Measurements from ENCODE around the gene RTN4. TPM values are rescaled to one million over a fixed set of nuclear protein-coding genes. Genes with fewer than 3 reads are reported as not detected.

Gene RTN4
- total RNA-seq, 1 donor from 2014 or later = 819 TPM

DNA sequence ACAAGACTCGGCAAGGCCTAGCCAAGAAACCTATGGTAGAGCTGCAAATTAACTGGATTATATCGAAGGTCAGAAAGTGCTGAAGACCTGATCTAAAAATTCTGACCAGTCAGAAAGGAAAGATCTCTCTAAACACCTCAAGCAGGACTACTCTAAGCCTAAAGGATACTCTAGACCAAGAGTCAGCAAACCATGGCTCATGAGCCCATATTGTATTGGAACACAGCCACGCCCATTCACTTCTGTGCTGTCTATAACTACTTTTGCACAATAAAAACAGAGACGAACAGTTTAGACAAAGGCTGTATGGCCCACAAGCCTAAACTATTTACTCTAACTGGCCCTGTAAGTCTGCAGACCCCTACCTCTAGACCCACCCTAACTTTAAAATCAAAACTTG is 18.7 kb downstream of the RTN4 start:
- H3K9me3 Mint-ChIP-seq (ENCODE audit: low read depth) = peaks cover 4% of the 10 kb centered on the region
- no peak overlapping the region for H3K4me3 Mint-ChIP-seq (ENCODE audit: unreplicated experiment)
- H3K27ac Mint-ChIP-seq (ENCODE audit: unreplicated experiment) = no peak overlapping the region
- TF ChIP-seq, protein P1, sequence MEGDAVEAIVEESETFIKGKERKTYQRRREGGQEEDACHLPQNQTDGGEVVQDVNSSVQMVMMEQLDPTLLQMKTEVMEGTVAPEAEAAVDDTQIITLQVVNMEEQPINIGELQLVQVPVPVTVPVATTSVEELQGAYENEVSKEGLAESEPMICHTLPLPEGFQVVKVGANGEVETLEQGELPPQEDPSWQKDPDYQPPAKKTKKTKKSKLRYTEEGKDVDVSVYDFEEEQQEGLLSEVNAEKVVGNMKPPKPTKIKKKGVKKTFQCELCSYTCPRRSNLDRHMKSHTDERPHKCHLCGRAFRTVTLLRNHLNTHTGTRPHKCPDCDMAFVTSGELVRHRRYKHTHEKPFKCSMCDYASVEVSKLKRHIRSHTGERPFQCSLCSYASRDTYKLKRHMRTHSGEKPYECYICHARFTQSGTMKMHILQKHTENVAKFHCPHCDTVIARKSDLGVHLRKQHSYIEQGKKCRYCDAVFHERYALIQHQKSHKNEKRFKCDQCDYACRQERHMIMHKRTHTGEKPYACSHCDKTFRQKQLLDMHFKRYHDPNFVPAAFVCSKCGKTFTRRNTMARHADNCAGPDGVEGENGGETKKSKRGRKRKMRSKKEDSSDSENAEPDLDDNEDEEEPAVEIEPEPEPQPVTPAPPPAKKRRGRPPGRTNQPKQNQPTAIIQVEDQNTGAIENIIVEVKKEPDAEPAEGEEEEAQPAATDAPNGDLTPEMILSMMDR (IDR thresholded peaks at IDR 0.05) = no peak
- peaks cover 2% of the 10 kb centered on the region for H3K36me3 Mint-ChIP-seq (ENCODE audit: low read depth)
- DNase-seq (ENCODE audit: low spot score) = no peak
- peaks cover 57% of the 10 kb centered on the region for H3K4me1 Mint-ChIP-seq (ENCODE audit: low read depth)
- no peaks in the 10 kb centered on the region for H3K27me3 Mint-ChIP-seq (ENCODE audit: low read depth)

DNA sequence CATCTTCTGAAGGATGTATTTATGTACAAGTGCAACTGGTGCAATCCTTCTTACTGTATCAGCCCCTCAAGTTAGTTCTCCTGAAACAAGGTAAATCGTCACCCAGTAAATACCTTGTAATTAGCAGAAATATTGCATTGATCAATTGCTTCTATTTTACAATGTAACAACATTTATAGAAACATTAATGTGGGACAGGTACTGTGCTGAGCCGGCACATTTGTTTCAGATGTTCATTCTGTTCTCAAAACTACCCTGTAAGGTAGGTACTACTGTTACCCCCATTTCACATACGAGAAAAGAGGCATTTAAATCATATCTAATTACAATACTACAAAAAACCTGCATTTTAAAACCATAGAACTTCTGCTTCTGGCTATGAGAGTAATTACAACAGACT is 19.5 kb downstream of the RTN4 start:
- peak overlapping the region; percentile 13 for H3K27ac Mint-ChIP-seq (ENCODE audit: unreplicated experiment)
- H3K36me3 Mint-ChIP-seq (ENCODE audit: low read depth) = peaks cover 1% of the 10 kb centered on the region
- H3K4me1 Mint-ChIP-seq (ENCODE audit: low read depth) = peaks cover 52% of the 10 kb centered on the region
- H3K9me3 Mint-ChIP-seq (ENCODE audit: low read depth) = peaks cover 4% of the 10 kb centered on the region
- H3K4me3 Mint-ChIP-seq (ENCODE audit: unreplicated experiment) = no peak overlapping the region
- DNase-seq (ENCODE audit: low spot score) = no peak
- H3K27me3 Mint-ChIP-seq (ENCODE audit: low read depth) = no peaks in the 10 kb centered on the region
- TF ChIP-seq, protein P1 (IDR thresholded peaks at IDR 0.05) = no peak

DNA sequence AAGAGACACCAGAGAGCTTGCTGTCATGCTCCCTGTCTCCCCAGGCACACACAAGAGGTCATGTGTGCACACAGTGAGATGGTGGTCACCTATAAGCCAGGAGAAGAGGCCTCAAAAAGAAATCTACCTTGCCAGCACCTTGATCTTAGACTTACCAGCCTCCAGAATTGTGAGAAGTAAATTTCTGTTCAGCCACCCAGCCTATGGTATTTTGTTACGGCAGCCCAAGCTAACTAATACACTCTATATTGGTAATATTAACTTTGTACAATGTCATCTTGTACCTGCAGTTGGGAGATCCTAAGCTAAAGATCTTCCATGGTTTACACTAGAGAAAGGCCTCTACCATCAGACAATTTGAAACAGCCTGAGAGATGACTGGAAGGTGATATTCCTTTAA is 21.2 kb downstream of the RTN4 start:
- DNase-seq (ENCODE audit: low spot score) = no peak
- Mint-ChIP-seq H3K36me3 (ENCODE audit: low read depth) (no peaks in the 10 kb centered on the region), H3K4me1 (ENCODE audit: low read depth) (peaks cover 35% of the 10 kb centered on the region), H3K9me3 (ENCODE audit: low read depth) (no peaks in the 10 kb centered on the region), H3K27ac (ENCODE audit: unreplicated experiment) (peak overlapping the region; percentile 42), H3K27me3 (ENCODE audit: low read depth) (no peaks in the 10 kb centered on the region), H3K4me3 (ENCODE audit: unreplicated experiment) (no peak overlapping the region)
- TF ChIP-seq, protein P1 (IDR thresholded peaks at IDR 0.05) = no peak

DNA sequence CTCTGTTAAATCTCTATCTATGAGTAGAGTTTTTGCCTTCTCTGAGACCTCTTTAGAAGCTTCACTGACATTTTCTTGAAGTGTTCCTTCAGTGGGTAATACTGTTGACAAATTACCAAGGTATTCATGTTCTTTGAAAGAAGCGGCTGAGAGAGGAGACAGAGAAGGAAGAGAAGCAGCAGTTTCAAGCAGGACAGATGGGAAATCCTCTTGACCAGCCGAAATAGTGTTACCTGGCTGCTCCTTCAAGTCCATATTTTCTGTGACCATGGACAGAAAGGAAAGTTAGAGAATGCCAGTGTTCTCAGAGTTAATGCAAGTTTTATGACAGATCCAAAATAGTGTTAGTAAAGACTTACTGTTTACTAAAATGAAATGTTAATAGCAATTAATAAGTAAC is 23.0 kb downstream of the RTN4 start:
- H3K4me3 Mint-ChIP-seq (ENCODE audit: unreplicated experiment) = no peak overlapping the region
- H3K36me3 Mint-ChIP-seq (ENCODE audit: low read depth) = no peaks in the 10 kb centered on the region
- no peaks in the 10 kb centered on the region for H3K27me3 Mint-ChIP-seq (ENCODE audit: low read depth)
- no peaks in the 10 kb centered on the region for H3K9me3 Mint-ChIP-seq (ENCODE audit: low read depth)
- peaks cover 19% of the 10 kb centered on the region for H3K4me1 Mint-ChIP-seq (ENCODE audit: low read depth)
- TF ChIP-seq, protein P1 (IDR thresholded peaks at IDR 0.05) = no peak
- no peak for DNase-seq (ENCODE audit: low spot score)
- no peak overlapping the region for H3K27ac Mint-ChIP-seq (ENCODE audit: unreplicated experiment)

DNA sequence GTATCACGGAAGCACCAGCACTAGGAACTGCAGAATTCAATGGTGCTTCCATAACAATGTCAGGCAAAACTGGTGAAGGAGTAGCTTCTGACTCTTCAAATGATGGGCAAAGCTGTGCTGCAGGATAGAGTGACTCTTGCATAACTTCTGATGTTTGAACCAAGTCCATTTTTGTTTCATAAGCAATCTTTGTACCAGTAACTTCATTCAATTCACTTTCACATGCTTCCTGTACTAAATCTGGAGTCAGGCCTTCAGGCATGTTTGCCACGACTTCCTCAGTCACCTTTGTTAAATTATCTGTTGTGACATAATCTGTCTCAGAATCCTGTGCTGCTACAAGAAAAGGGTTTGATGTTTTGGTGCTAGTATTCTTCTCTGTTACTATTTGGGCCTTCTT is 24.0 kb downstream of the RTN4 start:
- Mint-ChIP-seq H3K9me3 (ENCODE audit: low read depth) (no peaks in the 10 kb centered on the region), H3K4me1 (ENCODE audit: low read depth) (peaks cover 14% of the 10 kb centered on the region), H3K4me3 (ENCODE audit: unreplicated experiment) (no peak overlapping the region), H3K36me3 (ENCODE audit: low read depth) (no peaks in the 10 kb centered on the region), H3K27ac (ENCODE audit: unreplicated experiment) (no peak overlapping the region), H3K27me3 (ENCODE audit: low read depth) (no peaks in the 10 kb centered on the region)
- DNase-seq (ENCODE audit: low spot score) = no peak
- TF ChIP-seq, protein P1 (IDR thresholded peaks at IDR 0.05) = no peak

All from chondrocyte (in vitro differentiated cells).